Breast epithelium (tissue), 3 donors: ENCODE measurements around the gene HS6ST3.

Experiments
- POLR2A ChIP-seq: fragments of 450-650 bp; IDR thresholded peaks from one replicate; pipeline ENCODE4 v1.6.1; 2016; ENCODE audit warnings: antibody characterized with exemption, mild to moderate bottlenecking, moderate library complexity
- TF ChIP-seq, protein P1 (sequence below), 3 donors: fragments of 450-650 bp; IDR thresholded peaks; one replicate each; pipeline ENCODE4 v1.5.1; 2016 to 2017; ENCODE audit warnings: antibody characterized with exemption in 3 of 3, mild to moderate bottlenecking in 3 of 3, moderate library complexity in 3 of 3

DNA sequence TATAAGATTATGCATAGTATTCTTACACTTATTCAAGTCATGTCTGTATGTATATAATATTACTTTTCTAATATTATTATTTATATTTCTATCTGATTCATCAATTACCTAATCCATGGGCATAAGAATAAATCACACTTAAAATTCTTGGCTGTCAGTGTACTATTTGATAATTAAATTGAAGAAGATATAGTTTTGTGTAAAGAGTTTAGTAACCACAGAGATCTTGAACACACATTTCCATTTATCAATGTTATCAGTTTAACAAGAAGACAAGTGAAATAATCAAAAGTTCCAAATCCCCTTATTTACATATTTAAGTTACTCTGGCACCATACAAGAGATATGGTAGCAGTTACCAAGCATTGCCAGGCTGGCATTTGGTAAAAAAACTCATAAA lies 659.9 kb downstream of the HS6ST3 start:
- TF ChIP-seq, protein P1, sequence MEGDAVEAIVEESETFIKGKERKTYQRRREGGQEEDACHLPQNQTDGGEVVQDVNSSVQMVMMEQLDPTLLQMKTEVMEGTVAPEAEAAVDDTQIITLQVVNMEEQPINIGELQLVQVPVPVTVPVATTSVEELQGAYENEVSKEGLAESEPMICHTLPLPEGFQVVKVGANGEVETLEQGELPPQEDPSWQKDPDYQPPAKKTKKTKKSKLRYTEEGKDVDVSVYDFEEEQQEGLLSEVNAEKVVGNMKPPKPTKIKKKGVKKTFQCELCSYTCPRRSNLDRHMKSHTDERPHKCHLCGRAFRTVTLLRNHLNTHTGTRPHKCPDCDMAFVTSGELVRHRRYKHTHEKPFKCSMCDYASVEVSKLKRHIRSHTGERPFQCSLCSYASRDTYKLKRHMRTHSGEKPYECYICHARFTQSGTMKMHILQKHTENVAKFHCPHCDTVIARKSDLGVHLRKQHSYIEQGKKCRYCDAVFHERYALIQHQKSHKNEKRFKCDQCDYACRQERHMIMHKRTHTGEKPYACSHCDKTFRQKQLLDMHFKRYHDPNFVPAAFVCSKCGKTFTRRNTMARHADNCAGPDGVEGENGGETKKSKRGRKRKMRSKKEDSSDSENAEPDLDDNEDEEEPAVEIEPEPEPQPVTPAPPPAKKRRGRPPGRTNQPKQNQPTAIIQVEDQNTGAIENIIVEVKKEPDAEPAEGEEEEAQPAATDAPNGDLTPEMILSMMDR (IDR thresholded peaks at IDR 0.05), result no peak
- TF ChIP-seq POLR2A, result no peak
